ENCODE measurements around the gene RNF220. TPM values are rescaled to one million over a fixed set of nuclear protein-coding genes. Genes with fewer than 3 reads are reported as not detected.

The RNF220 gene
- total RNA-seq, 1 donor from 2014 or later = 62.6 TPM

DNA sequence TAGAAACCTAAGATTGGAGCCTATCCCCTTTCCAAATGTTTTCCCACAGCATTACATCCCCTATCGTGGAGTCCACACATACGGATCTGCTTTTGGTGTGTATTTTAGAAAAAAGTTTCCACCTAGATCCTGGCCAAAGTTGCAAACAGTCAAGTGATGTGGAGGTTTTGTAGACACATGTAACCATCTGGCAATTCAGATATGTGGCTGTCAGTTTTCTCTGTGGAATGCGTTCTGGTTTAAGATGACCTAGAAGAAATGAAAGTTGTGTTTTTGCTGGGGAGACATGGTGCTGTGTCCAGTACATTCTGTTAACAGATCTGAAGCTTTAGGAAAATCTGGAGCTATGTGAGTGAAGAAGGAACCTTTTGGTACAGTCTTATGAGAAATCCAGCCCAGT lies 14.8 kb downstream of the RNF220 start:
- intact Hi-C loops (cut with micrococcal nuclease) = loop anchor here (10.0 kb wide), 1 partner anchor 65 kb away; no protein-coding TSS in a partner anchor
- H3K4me1 ChIP-seq = peaks cover 64% of the 10 kb centered on the region
- peaks cover 68% of the 10 kb centered on the region for H3K27me3 ChIP-seq (ENCODE audit: low read depth)
- no peak overlapping the region for H3K27ac ChIP-seq (replicated peaks)
- TF ChIP-seq, protein P1, sequence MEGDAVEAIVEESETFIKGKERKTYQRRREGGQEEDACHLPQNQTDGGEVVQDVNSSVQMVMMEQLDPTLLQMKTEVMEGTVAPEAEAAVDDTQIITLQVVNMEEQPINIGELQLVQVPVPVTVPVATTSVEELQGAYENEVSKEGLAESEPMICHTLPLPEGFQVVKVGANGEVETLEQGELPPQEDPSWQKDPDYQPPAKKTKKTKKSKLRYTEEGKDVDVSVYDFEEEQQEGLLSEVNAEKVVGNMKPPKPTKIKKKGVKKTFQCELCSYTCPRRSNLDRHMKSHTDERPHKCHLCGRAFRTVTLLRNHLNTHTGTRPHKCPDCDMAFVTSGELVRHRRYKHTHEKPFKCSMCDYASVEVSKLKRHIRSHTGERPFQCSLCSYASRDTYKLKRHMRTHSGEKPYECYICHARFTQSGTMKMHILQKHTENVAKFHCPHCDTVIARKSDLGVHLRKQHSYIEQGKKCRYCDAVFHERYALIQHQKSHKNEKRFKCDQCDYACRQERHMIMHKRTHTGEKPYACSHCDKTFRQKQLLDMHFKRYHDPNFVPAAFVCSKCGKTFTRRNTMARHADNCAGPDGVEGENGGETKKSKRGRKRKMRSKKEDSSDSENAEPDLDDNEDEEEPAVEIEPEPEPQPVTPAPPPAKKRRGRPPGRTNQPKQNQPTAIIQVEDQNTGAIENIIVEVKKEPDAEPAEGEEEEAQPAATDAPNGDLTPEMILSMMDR (IDR thresholded peaks at IDR 0.05; ENCODE audit: borderline replicate concordance) = no peak
- no peak overlapping the region for H3K4me3 ChIP-seq
- DNase-seq = no peak
- H3K9me3 ChIP-seq (replicated peaks) = no peaks in the 10 kb centered on the region
- H3K36me3 ChIP-seq = no peaks in the 10 kb centered on the region

DNA sequence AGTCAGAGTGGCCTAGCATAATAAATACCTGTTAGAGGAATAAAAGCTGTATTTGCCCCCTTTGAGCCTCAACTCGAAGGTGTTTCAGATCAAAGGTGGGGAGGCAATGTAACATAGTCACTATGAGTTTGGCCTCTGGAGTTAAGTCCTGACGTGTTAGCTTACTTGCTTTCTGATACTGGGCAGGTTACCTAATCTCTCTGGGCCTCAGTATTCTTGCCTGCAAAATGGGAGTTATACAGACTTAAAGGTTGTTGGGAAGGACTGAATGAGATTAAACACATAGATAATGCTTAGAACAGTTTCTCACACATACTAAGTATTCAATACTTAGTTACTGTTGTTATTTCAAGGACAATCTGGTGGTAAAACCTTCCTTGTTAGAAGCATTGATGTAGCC lies 15.5 kb downstream of the RNF220 start:
- intact Hi-C loops (cut with micrococcal nuclease) = loop anchor here (10.0 kb wide), 1 partner anchor 64 kb away; no protein-coding TSS in a partner anchor
- Histone ChIP-seq H3K36me3 (no peaks in the 10 kb centered on the region), H3K27me3 (ENCODE audit: low read depth) (peaks cover 61% of the 10 kb centered on the region), H3K4me3 (no peak overlapping the region), H3K27ac (replicated peaks) (no peak overlapping the region), H3K4me1 (peaks cover 70% of the 10 kb centered on the region), H3K9me3 (replicated peaks) (no peaks in the 10 kb centered on the region)
- TF ChIP-seq, protein P1 (IDR thresholded peaks at IDR 0.05; ENCODE audit: borderline replicate concordance) = no peak
- DNase-seq = no peak

DNA sequence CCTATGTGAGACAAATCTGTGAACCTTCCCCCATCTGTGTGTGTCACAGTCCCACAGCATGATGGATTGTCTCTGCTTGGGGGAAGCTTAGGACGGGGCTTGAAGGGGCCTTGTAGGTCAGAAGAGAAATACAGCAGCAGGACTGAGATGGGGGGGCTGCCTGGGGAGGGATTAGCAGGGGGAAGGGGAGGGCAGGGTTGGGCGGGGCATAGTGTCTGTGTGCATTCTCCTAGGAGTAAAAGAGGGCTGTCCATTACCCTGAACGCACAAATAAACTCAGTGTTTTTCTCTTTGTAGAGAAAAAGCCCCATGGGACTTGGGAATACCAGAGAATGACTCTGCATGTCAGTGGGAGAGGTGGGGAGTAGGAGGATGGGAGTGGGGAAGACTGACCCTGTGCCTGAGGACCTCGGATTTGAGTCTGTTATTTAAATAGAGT lies 16.4 kb downstream of the RNF220 start:
- Histone ChIP-seq H3K27ac (replicated peaks) (peak overlapping the region; percentile 68), H3K4me1 (peaks cover 76% of the 10 kb centered on the region), H3K36me3 (no peaks in the 10 kb centered on the region), H3K9me3 (replicated peaks) (no peaks in the 10 kb centered on the region), H3K27me3 (ENCODE audit: low read depth) (peaks cover 52% of the 10 kb centered on the region), H3K4me3 (no peak overlapping the region)
- no peak for DNase-seq
- TF ChIP-seq, protein P1 (IDR thresholded peaks at IDR 0.05; ENCODE audit: borderline replicate concordance) = no peak
- intact Hi-C loops (cut with micrococcal nuclease) = loop anchor here (10.0 kb wide), 1 partner anchor 63 kb away; no protein-coding TSS in a partner anchor

DNA sequence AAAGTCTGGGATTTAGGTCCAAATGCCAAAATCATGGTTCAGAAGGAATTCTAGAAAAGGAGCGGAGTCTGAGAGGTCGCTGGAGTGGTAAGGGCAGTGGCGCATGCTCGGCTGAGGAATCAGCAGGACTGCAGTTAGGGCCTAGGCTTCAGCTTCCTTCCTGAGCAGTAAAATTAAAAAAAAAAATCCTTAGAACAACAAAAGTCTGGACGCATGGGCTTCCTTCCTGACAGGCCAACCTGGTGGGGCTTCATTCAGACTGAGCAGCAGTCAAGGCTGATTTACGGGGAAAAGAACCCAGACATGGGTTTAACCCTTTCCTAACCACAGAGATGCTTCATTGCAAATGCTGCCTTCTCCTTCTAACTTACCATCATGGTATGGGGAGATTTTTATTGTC lies 17.1 kb downstream of the RNF220 start:
- Histone ChIP-seq H3K27me3 (ENCODE audit: low read depth) (peaks cover 48% of the 10 kb centered on the region), H3K4me3 (no peak overlapping the region), H3K36me3 (no peaks in the 10 kb centered on the region), H3K9me3 (replicated peaks) (no peaks in the 10 kb centered on the region), H3K4me1 (peaks cover 69% of the 10 kb centered on the region), H3K27ac (replicated peaks) (peak overlapping the region; percentile 68)
- intact Hi-C loops (cut with micrococcal nuclease) = loop anchor here (10.0 kb wide), 1 partner anchor 63 kb away; no protein-coding TSS in a partner anchor
- DNase-seq = no peak
- TF ChIP-seq, protein P1 (IDR thresholded peaks at IDR 0.05; ENCODE audit: borderline replicate concordance) = no peak

DNA sequence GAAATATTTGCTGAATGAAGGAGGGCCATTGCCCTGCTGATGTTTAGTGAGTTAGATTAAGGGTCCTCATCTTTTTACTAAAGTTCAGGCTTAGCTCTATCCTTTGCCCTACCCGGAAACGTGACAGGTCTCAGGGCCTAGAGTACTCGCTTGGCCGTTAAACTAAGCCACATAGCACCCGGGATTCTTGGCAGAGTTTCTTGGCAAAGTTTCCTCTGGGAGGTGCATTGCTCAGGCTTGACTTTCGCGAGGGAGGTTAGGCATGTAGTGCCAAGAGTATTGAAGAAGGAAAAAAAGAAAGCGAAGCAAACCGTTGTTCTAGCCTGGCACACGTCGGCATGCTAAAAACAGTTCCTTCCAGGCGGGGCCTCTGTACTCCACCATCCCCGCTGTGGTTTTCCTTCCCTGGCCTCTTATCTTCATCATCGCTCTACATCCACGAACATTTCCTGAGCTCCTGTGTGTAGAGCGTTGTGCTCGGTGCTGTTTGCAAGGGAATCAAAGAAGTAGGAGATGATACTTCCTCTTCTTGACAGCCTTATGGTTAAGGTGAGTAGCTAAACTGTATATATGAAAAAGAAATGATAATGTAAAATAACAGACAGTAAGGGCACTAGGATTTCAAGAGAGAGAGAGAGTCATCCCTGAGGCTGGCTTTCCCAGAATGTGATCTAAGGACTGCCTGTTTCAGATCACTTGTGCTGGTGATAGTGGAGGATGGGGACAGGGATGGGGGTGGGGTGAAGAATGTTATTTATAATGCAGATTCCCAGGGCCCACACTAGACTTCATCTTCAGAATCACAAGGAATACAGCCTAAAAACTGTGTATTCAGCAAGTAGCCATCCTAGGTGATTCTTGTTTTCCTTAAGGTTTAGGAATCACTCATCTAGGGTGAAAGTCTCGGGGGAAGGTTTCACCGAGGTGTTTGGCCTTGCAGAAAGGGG lies 18.8 kb downstream of the RNF220 start:
- H3K9me3 ChIP-seq (replicated peaks) = no peaks in the 10 kb centered on the region
- H3K27me3 ChIP-seq (ENCODE audit: low read depth) = peaks cover 47% of the 10 kb centered on the region
- DNase-seq = peak; percentile 47
- H3K36me3 ChIP-seq = no peaks in the 10 kb centered on the region
- H3K27ac ChIP-seq (replicated peaks) = peak overlapping the region; percentile 68
- intact Hi-C loops (cut with micrococcal nuclease) = loop anchor here (10.0 kb wide), 1 partner anchor 61 kb away; no protein-coding TSS in a partner anchor
- TF ChIP-seq, protein P1 (IDR thresholded peaks at IDR 0.05; ENCODE audit: borderline replicate concordance) = no peak
- peak overlapping the region; percentile 35 for H3K4me3 ChIP-seq
- H3K4me1 ChIP-seq = peaks cover 52% of the 10 kb centered on the region

All from left ventricle myocardium inferior (tissue), 1 donor.